ENCODE measurements around the gene HBG1. TPM values are rescaled to one million over a fixed set of nuclear protein-coding genes. Genes with fewer than 3 reads are reported as not detected.

HBG1 gene
- total RNA-seq, 4 donors from 2014 or later = not detected

DNA sequence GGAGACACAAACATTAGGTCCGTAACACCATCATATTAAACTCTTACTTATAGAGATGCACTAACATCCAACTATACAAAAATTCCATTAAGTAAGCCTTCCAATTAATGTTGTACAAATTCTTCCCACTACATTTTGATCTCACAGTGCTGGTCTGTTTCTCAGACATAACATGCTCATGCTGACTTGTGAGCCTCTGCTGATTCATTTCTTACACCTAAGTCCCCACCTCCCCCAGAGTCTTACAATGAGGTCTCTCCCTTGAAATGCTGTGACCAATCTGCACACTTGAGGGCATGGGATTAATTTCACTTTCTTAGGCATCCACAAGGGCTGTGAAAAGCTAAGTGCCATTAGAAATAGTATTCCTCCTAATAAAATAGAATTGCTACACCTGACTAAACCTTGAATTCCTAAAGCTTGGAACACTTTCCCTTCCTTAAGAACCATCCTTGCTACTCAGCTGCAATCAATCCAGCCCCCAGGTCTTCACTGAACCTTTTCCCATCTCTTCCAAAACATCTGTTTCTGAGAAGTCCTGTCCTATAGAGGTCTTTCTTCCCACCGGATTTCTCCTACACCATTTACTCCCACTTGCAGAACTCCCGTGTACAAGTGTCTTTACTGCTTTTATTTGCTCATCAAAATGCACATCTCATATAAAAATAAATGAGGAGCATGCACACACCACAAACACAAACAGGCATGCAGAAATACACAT is 2.0 kb downstream of the HBG1 start:
- WGBS = 90% methylated on average over 3 of the region's 3 CpGs
- no peak overlapping the region for H3K27ac ChIP-seq (replicated peaks in 1 of 4)
- no peaks in the 10 kb centered on the region for H3K36me3 ChIP-seq
- H3K9me3 ChIP-seq = no peaks in the 10 kb centered on the region
- no peak for DNase-seq (ENCODE audit: extremely low spot score)
- H3K4me1 ChIP-seq = no peaks in the 10 kb centered on the region
- TF ChIP-seq EP300 (IDR thresholded peaks at IDR 0.05) (no peak), POLR2AphosphoS5 (IDR thresholded peaks at IDR 0.05) (no peak), POLR2A (IDR thresholded peaks at IDR 0.05; ENCODE audit: low read depth) (no peak)
- TF ChIP-seq, protein P1, sequence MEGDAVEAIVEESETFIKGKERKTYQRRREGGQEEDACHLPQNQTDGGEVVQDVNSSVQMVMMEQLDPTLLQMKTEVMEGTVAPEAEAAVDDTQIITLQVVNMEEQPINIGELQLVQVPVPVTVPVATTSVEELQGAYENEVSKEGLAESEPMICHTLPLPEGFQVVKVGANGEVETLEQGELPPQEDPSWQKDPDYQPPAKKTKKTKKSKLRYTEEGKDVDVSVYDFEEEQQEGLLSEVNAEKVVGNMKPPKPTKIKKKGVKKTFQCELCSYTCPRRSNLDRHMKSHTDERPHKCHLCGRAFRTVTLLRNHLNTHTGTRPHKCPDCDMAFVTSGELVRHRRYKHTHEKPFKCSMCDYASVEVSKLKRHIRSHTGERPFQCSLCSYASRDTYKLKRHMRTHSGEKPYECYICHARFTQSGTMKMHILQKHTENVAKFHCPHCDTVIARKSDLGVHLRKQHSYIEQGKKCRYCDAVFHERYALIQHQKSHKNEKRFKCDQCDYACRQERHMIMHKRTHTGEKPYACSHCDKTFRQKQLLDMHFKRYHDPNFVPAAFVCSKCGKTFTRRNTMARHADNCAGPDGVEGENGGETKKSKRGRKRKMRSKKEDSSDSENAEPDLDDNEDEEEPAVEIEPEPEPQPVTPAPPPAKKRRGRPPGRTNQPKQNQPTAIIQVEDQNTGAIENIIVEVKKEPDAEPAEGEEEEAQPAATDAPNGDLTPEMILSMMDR (IDR thresholded peaks at IDR 0.05) = no peak
- H3K27me3 ChIP-seq = no peaks in the 10 kb centered on the region
- no peak overlapping the region for H3K4me3 ChIP-seq
- intact Hi-C loops (cut with DNase I) = no loop called here

GRCh38 chr11:5246772-5247471 is 2.7 kb downstream of the HBG1 start:
- intact Hi-C loops (cut with DNase I) = no loop called here
- no peaks in the 10 kb centered on the region for H3K36me3 ChIP-seq
- DNase-seq (ENCODE audit: extremely low spot score) = no peak
- H3K9me3 ChIP-seq = no peaks in the 10 kb centered on the region
- H3K4me3 ChIP-seq = no peak overlapping the region
- H3K27me3 ChIP-seq = no peaks in the 10 kb centered on the region
- TF ChIP-seq POLR2A (IDR thresholded peaks at IDR 0.05; ENCODE audit: low read depth) = no peak
- TF ChIP-seq, protein P1 (IDR thresholded peaks at IDR 0.05) = no peak
- no peak for TF ChIP-seq POLR2AphosphoS5 (IDR thresholded peaks at IDR 0.05)
- TF ChIP-seq EP300 (IDR thresholded peaks at IDR 0.05) = no peak
- H3K27ac ChIP-seq (replicated peaks in 1 of 4) = no peak overlapping the region
- no peaks in the 10 kb centered on the region for H3K4me1 ChIP-seq
- 73% methylated on average over 6 of the region's 6 CpGs for WGBS

- Histone ChIP-seq H3K4me1 (no peaks in the 10 kb centered on the region), H3K36me3 (no peaks in the 10 kb centered on the region), H3K27me3 (no peaks in the 10 kb centered on the region), H3K9me3 (no peaks in the 10 kb centered on the region), H3K4me3 (no peak overlapping the region), H3K27ac (replicated peaks in 1 of 4) (no peak overlapping the region)
- no peak for DNase-seq (ENCODE audit: extremely low spot score)
- intact Hi-C loops (cut with DNase I) = no loop called here
- TF ChIP-seq EP300 (IDR thresholded peaks at IDR 0.05) = no peak
- no peak for TF ChIP-seq POLR2AphosphoS5 (IDR thresholded peaks at IDR 0.05)
- TF ChIP-seq, protein P1 (IDR thresholded peaks at IDR 0.05) = no peak
- no peak for TF ChIP-seq POLR2A (IDR thresholded peaks at IDR 0.05; ENCODE audit: low read depth)
- WGBS = 83% methylated on average over 2 of the region's 2 CpGs
These were observed 4.5 kb downstream of the HBG1 start for GRCh38 chr11:5245155-5245554.

DNA sequence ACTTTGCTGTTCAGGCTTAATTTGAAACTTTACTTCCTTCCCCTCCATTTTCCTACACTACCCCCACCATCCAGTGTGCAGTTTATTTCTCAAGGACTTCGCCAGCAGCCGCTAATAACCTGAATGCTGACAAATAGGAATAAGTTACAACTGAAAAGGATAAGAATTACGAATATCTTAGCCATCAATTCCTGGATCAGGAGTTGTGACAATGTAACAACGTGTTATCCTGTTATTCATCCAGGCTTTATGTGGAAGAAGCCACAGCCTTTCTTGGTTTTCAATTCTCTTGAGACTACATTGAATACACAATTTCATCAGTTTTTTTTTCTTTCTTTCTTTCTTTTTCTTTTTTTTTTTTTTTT is 5.9 kb downstream of the HBG1 start:
- no peaks in the 10 kb centered on the region for H3K27me3 ChIP-seq
- no peaks in the 10 kb centered on the region for H3K36me3 ChIP-seq
- no peaks in the 10 kb centered on the region for H3K4me1 ChIP-seq
- 79% methylated on average over 4 of the region's 4 CpGs for WGBS
- TF ChIP-seq, protein P1 (IDR thresholded peaks at IDR 0.05) = no peak
- TF ChIP-seq EP300 (IDR thresholded peaks at IDR 0.05) (no peak), POLR2A (IDR thresholded peaks at IDR 0.05; ENCODE audit: low read depth) (no peak), POLR2AphosphoS5 (IDR thresholded peaks at IDR 0.05) (no peak)
- DNase-seq (ENCODE audit: extremely low spot score) = no peak
- H3K4me3 ChIP-seq = no peak overlapping the region
- intact Hi-C loops (cut with DNase I) = no loop called here
- no peak overlapping the region for H3K27ac ChIP-seq (replicated peaks in 1 of 4)
- H3K9me3 ChIP-seq = no peaks in the 10 kb centered on the region

Measured in esophagus muscularis mucosa (tissue), 4 donors.